Transverse colon (tissue), 4 donors: ENCODE data around the gene RABGAP1L. TPM values are rescaled to one million over a fixed set of nuclear protein-coding genes. Genes with fewer than 3 reads are reported as not detected.
A peak's percentile ranks its signal among the peaks of the same experiment; 100 is the strongest.

Source experiments
- DNase-seq: peaks from one replicate; pipeline ENCODE4 v3.0.0-alpha.2; 2019
- H3K27ac ChIP-seq, 4 donors: fragments of 200-600 bp; sonication (generic); 2 replicates each; pipeline ENCODE4 v1.5.1; 2016 to 2018; ENCODE audit warnings: inconsistent platforms in 4 of 4
- H3K27me3 ChIP-seq: fragments of 200-600 bp; sonication (generic); 2 replicates; pipeline ENCODE4 v1.5.1; 2017; ENCODE audit warnings: inconsistent platforms
- H3K36me3 ChIP-seq, 4 donors: fragments of 200-600 bp; sonication (generic); 2 replicates each; pipeline ENCODE4 v1.5.1; 2017 to 2019; ENCODE audit warnings: inconsistent platforms in 4 of 4
- H3K4me1 ChIP-seq, 4 donors: fragments of 200-600 bp; sonication (generic); 2 replicates each; pipeline ENCODE4 v1.5.1; 2017 to 2020; ENCODE audit warnings: inconsistent platforms in 4 of 4
- H3K4me3 ChIP-seq, 4 donors: fragments of 200-600 bp; sonication (generic); 1 replicate in 1 of 4; 2 replicates in 3 of 4; pipeline versions ENCODE4 v1.5.1 to v1.6.1; 2017 to 2019; ENCODE audit warnings: inconsistent platforms in 4 of 4
- H3K9me3 ChIP-seq, 2 donors: fragments of 200-600 bp; sonication (generic); 2 replicates each; pipeline ENCODE4 v1.5.1; 2017 to 2019; ENCODE audit warnings: inconsistent platforms in 2 of 2
- CTCF ChIP-seq, 5 experiments: fragments of 200-600 bp in 3 of 5; fragments of 450-650 bp in 2 of 5; sonication (generic) in 3 of 5; IDR thresholded peaks; 1 replicate in 2 of 5; 2 replicates in 3 of 5; pipeline ENCODE4 v1.5.1; 2016 to 2017; ENCODE audit warnings: antibody characterized with exemption in 5 of 5, inconsistent platforms in 3 of 5, mild to moderate bottlenecking in 2 of 5, moderate library complexity in 1 of 5
- EP300 ChIP-seq: sonication (generic); formaldehyde crosslinking; IDR thresholded peaks from one replicate; pipeline ENCODE4 v1.6.1; 2017; ENCODE audit warnings: antibody characterized with exemption, low read depth
- POLR2A ChIP-seq: fragments of 450-650 bp; IDR thresholded peaks from one replicate; pipeline ENCODE4 v1.6.1; 2016; ENCODE audit warnings: antibody characterized with exemption, mild to moderate bottlenecking, moderate library complexity
- POLR2AphosphoS5 ChIP-seq, 3 donors: sonication (generic); formaldehyde crosslinking; IDR thresholded peaks; one replicate each; pipeline ENCODE4 v1.6.1; 2016; ENCODE audit warnings: antibody characterized with exemption in 3 of 3
- WGBS, 2 donors: methylation state at CpG; one replicate each; pipeline ENCODE4 v1.1.5; 2018; ENCODE audit warnings: low coverage in 1 of 2; 5-methylcytosine and 5-hydroxymethylcytosine counted together
- in situ Hi-C, 4 donors: fragments of 200-750 bp; cut with MboI; loops; one replicate each; pipeline versions ENCODE4 v1.15.0 to v1.15.1; 2017; ENCODE audit warnings: low sequenced_read_pairs in 3 of 4, low pct_ligation_motif_present in 1 of 4, low pct_unique_long_range_greater_than_20kb in 1 of 4
- intact Hi-C: fragments of 100-400 bp; cut with DNase I; formaldehyde crosslinking; loops from one replicate; pipeline ENCODE4 v1.15.1; 2023; ENCODE audit warnings: low total_unique reads
- total RNA-seq, 4 donors: library from RNA; depleted of rRNA; stranded (reverse); fragments of >200 nt; gene quantifications; one replicate each; pipeline ENCODE4 v1.1.0, GENCODE V29; 2016

Gene RABGAP1L
- total RNA-seq, 4 donors from 2014 or later = 68.9 to 127 (median 99.9) TPM

GRCh38 chr1:174975764-174976163 is 816.4 kb downstream of the RABGAP1L start:
- intact Hi-C loops = no loop called here
- 78 to 94% methylated on average over 1 of the region's 1 CpG for WGBS, 2 donors
- H3K27ac ChIP-seq = no peak overlapping the region

GRCh38 chr1:174976436-174977108 is 817.3 kb downstream of the RABGAP1L start:
- 72 to 75% methylated on average over 3 to 4 of the region's 4 CpGs for WGBS, 2 donors

More at GRCh38 chr1:174975764-174976163, 816.4 kb downstream of the RABGAP1L start:
- in situ Hi-C loops = loop anchor here in 2 of 4 donors (10.0 to 25.0 kb wide), 2 partner anchors 201 to 713 kb away; no protein-coding TSS in a partner anchor
- Histone ChIP-seq H3K36me3 (peaks cover 0 to 20% (median 6%) of the 10 kb centered on the region in 4 donors), H3K27me3 (no peaks in the 10 kb centered on the region), H3K9me3 (no peaks in the 10 kb centered on the region), H3K4me1 (peaks cover 0 to 7% (median 0%) of the 10 kb centered on the region in 4 donors), H3K4me3 (no peak overlapping the region)
- TF ChIP-seq EP300 = no peak
- no peak for DNase-seq

GRCh38 chr1:174982971-174983689 is 823.8 kb downstream of the RABGAP1L start:
- H3K27me3 ChIP-seq = no peaks in the 10 kb centered on the region
- H3K9me3 ChIP-seq = no peaks in the 10 kb centered on the region
- DNase-seq = no peak
- H3K4me3 ChIP-seq = no peak overlapping the region
- H3K4me1 ChIP-seq = no peaks in the 10 kb centered on the region
- no peak overlapping the region for H3K27ac ChIP-seq
- TF ChIP-seq CTCF (IDR thresholded peaks at IDR 0.05) (peak; percentile 62 to 70 (median 64)), EP300 (no peak), POLR2A (no peak), POLR2AphosphoS5 (IDR thresholded peaks at IDR 0.05) (no peak)
- intact Hi-C loops (no loop called here), in situ Hi-C loops (loop anchor here in 3 of 4 donors (5.0 to 25.0 kb wide), 4 partner anchors 98 to 721 kb away; no protein-coding TSS in a partner anchor)
- peaks cover 0 to 31% (median 8%) of the 10 kb centered on the region in 4 donors for H3K36me3 ChIP-seq

More at GRCh38 chr1:174976436-174977108, 817.3 kb downstream of the RABGAP1L start:
- Histone ChIP-seq H3K4me1 (peaks cover 0 to 3% (median 0%) of the 10 kb centered on the region in 4 donors), H3K36me3 (peaks cover 0 to 17% (median 6%) of the 10 kb centered on the region in 4 donors), H3K4me3 (no peak overlapping the region), H3K9me3 (no peaks in the 10 kb centered on the region), H3K27ac (no peak overlapping the region), H3K27me3 (no peaks in the 10 kb centered on the region)
- DNase-seq = no peak
- in situ Hi-C loops = loop anchor here in 2 of 4 donors (10.0 to 25.0 kb wide), 2 partner anchors 202 to 714 kb away; no protein-coding TSS in a partner anchor
- intact Hi-C loops = no loop called here
- no peak for TF ChIP-seq POLR2AphosphoS5 (IDR thresholded peaks at IDR 0.05)
- TF ChIP-seq POLR2A = no peak
- no peak for TF ChIP-seq EP300
- no peak for TF ChIP-seq CTCF (IDR thresholded peaks at IDR 0.05)

DNA sequence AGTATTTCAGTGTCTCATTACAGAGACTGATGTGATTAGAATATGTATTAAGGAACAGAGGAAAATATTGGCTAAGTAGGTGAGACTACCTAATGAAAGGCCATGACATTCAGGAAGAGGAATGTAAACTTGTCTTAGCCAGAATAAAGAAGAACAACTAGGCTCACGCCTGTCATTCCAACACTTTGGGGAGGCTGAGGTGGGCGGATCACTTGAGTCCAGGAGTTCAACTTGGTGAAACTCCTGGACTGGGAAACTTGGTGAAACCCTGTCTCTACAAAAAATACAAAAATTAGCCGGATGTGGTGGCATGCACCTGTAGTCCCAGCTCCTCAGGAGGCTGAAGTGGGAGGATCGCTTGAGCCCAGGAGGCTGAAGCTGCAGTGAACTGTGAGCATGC is 825.6 kb downstream of the RABGAP1L start:
- TF ChIP-seq EP300 (no peak), CTCF (IDR thresholded peaks at IDR 0.05) (no peak), POLR2A (no peak), POLR2AphosphoS5 (IDR thresholded peaks at IDR 0.05) (no peak)
- Histone ChIP-seq H3K4me3 (no peak overlapping the region), H3K27me3 (no peaks in the 10 kb centered on the region), H3K4me1 (peaks cover 0 to 6% (median 3%) of the 10 kb centered on the region in 4 donors), H3K36me3 (peaks cover 0 to 21% (median 2%) of the 10 kb centered on the region in 4 donors), H3K27ac (no peak overlapping the region), H3K9me3 (no peaks in the 10 kb centered on the region)
- DNase-seq = no peak
- WGBS, 2 donors = 92 to 100% methylated on average over 2 to 4 of the region's 4 CpGs
- intact Hi-C loops (no loop called here), in situ Hi-C loops (loop anchor here in 3 of 4 donors (5.0 to 25.0 kb wide), 4 partner anchors 100 to 723 kb away; no protein-coding TSS in a partner anchor)
